Vein endothelial cell (primary cell): ENCODE data around the gene ZDHHC9. TPM values are rescaled to one million over a fixed set of nuclear protein-coding genes. Genes with fewer than 3 reads are reported as not detected.

ENCODE experiments used
- small RNA-seq: library from RNA; depleted of rRNA; stranded (forward); fragments of <200 nt; gene quantifications from one replicate; pipeline ENCODE3, GENCODE V24; 2012
- total RNA-seq: library from RNA; depleted of rRNA; stranded (reverse); fragments of >200 nt; gene quantifications from 2 replicates; pipeline ENCODE4 v1.2.3, GENCODE V29; 2012

ZDHHC9 gene
- 34.9 and 36.7 TPM in 2 replicates for total RNA-seq

DNA sequence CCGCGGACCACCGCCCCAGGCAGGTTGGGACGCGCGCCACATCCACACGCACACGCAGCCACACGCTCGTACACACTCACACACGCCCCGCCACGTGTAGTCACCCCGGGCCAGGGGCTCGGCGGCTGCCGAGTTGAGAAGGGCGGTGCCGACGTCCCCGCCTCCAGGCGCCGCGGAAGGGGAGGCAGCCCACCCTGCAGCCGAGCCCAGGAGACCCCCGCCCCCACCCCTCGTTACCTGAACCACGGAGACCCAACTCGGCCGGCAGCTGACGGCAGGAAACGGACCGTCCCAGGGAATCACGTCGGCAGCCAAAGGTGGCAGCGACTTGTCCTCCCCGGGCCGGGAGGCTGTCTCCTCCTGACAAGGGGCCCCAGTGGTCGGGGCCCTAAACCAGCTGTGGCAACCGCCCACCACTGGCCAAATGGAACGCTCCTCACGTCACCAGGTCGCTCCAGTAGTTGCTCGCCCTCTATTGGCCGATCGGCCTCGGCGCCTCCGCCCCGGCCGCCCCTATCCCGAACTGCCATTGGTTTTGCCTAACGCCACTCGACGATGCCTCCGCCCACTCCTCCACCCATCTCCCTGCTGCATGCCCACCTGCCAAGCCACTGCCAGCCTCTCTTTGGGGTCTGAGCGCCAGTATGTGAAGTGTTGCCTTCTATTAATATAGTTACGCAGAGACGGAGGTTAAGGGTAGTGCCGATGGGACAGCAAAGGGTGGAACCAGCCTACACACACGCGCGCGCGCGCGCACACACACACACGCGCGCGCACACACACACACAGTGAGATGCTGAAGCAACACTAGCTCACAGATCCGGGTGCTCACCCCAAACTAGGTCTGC lies at the start of gene ZDHHC9:
Gene ZDHHC9 (minus strand): TSS at position 428 of the 848 bp plus-strand sequence. CDS start 1,941 bp downstream, outside the sequence.

DNA sequence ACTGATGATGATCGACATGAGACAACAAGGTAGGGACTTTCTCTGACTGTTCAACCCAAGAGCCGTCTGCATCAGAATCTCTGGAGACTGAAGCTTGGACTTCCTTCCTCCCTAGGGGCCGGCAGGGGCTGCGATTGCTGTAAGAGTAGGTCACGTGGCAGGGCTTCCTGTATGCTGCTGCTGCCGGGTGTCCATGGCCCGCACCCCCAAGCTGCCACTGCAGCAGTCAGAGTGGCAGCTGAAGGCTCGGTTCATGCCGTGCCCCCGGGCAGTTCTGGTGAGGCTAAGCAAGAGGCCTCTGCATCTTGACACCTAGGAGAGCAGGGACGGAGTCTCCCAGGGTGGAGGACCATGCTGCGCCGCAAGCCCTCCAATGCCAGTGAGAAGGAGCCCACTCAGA lies 63.9 kb downstream of the ZDHHC9 start, which contains the start of gene SASH3:
Gene SASH3 (plus strand): TSS at position 203 of the 400 bp plus-strand sequence. CDS start 149 bp downstream, at position 352.

Small RNA genes within 50 kb of the gene (small RNA-seq; reads per million reads assigned to genes)
- gene RF00017: not detected

Other genes with a start within 250 kb of the ZDHHC9 start
- gene APLN, start 188.9 kb downstream of the ZDHHC9 start, total RNA-seq: 237 and 274 TPM in 2 replicates
- gene XPNPEP2, start 104.9 kb downstream of the ZDHHC9 start, total RNA-seq: not detected in 2 replicates
- gene SASH3, start 63.9 kb downstream of the ZDHHC9 start, total RNA-seq: under 0.01 TPM in 1 of 2 replicates, not detected in the other
- gene UTP14A, start 62.3 kb upstream of the ZDHHC9 start, total RNA-seq: 26.1 and 26.7 TPM in 2 replicates
- 3.2 and 3.3 TPM in 2 replicates for gene BCORL1, start 138.7 kb upstream of the ZDHHC9 start, total RNA-seq